Measurements from ENCODE around the gene PHAF1.

PHAF1 gene

DNA sequence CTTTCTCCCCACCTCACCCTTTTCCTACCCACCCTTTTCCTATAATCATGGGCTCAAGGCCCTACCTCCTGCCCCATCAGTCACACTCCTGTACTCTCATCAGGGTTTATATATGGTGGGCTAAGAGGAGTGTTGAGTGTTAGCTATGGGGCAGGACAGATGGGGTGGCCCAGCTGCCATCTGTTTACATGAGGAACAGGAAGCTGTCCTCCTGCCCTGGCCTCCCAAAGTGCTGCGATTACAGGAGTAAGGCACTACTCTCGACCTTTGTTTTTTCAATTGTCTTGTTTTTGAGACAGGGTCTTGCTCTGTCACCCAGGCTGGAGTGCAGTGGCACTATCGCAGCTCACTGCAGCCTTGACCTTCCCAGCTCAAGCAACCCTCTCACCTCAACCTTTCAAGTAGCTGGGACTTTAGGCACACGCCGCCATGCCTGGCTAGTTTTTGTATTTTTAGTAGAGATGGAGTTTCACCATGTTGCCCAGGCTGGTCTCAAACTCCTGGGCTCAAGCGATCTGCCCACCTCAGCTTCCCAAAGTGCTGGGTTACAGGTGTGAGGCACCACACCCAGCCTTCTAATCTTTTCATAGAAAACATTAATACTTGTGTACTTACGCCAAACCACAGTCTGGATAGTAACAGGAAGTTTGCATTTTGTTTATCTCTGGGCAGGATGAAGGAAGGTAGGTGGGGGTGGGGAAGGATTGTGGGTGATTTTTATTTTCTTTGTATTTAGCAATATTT is 48.3 kb downstream of the PHAF1 start:
- no peak overlapping the region for H3K4me3 ChIP-seq (ENCODE audit: low read depth, low read length)
- TF ChIP-seq CTCF (IDR thresholded peaks at IDR 0.05; ENCODE audit: borderline replicate concordance, insufficient read depth, low read depth, low read length) = no peak

DNA sequence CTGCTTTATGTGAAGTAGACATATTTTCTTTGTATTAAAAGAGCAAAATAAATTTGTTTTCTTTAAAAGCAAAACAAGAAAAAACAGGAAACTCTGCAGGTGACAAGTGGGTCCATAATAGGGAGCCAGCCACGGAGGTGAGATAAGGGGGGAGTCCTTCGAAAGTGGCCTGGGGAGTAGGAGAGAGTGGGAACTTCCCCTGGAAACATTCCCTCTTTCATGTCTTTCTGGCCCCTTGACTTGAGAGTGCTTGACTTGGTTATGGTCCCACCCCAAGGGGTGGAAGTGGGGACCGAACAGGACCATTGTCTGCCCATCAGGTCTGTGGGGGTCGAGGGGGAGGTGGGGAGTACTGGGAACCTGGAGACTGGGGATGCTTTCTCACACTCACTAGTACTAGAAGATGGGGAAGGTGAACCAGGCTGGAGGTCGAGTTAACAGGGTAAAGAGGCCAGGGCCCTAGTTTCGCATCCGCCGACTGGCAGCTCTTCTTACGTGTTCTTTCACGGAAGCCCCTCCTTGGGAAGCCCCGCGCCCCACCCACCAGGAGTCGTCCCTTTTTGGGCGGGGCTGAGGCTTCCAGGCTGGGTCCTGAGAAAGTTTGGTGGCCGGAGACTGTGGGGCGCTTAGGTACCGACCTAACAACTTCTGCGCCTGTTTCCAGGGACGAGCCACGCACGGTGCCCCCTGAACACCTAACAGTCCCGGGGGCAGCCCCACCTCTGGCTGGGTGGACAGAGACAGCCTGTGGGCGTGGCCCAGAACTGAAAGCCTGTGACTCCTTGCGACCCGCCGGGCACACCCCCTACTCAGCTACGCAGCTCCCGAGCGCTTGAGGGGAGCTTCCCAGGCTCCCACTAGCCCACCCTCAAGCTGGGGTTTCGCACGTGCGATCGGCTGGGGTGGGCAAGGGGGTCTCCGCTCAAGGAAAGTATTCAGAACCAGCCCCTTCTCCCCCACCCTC is 49.2 kb downstream of the PHAF1 start:
- no peak for TF ChIP-seq CTCF (IDR thresholded peaks at IDR 0.05; ENCODE audit: borderline replicate concordance, insufficient read depth, low read depth, low read length)
- H3K4me3 ChIP-seq (ENCODE audit: low read depth, low read length) = peak overlapping the region; percentile 80

- no peak for TF ChIP-seq CTCF (IDR thresholded peaks at IDR 0.05; ENCODE audit: borderline replicate concordance, insufficient read depth, low read depth, low read length)
- no peak overlapping the region for H3K4me3 ChIP-seq (ENCODE audit: low read depth, low read length)
These were observed 51.9 kb downstream of the PHAF1 start for GRCh38 chr16:67161595-67162058.

DNA sequence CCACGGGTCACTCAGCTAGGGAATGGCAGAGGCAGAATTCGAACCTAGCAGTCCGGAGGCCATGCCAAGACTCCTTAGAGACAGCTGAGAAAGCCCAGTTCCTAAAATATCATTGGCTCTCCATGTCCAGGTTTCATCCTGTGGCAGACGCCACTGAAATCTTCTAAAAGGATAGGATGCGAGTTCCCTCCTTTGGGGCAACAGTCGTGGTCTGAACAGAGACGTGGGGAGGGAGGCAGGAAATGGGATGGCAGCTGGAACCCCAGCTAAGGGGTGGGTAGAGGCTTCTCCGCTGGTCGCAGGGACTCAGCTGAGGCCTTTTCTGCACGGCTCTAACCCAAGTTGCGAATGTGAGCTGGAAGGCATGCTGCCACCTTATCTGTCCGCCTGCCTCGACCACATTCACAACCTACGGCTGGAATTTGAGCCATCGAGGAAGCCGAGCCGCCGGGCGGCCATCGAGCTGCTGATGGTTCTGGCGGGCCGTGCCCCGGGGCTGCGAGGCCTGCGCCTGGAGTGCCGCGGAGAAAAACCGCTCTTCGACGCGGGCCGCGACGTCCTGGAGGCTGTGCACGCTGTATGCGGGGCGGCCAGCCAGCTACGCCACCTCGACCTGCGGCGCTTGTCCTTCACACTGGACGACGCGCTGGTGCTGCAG is 52.9 kb downstream of the PHAF1 start:
- H3K4me3 ChIP-seq (ENCODE audit: low read depth, low read length) = peak overlapping the region; percentile 43
- no peak for TF ChIP-seq CTCF (IDR thresholded peaks at IDR 0.05; ENCODE audit: borderline replicate concordance, insufficient read depth, low read depth, low read length)

DNA sequence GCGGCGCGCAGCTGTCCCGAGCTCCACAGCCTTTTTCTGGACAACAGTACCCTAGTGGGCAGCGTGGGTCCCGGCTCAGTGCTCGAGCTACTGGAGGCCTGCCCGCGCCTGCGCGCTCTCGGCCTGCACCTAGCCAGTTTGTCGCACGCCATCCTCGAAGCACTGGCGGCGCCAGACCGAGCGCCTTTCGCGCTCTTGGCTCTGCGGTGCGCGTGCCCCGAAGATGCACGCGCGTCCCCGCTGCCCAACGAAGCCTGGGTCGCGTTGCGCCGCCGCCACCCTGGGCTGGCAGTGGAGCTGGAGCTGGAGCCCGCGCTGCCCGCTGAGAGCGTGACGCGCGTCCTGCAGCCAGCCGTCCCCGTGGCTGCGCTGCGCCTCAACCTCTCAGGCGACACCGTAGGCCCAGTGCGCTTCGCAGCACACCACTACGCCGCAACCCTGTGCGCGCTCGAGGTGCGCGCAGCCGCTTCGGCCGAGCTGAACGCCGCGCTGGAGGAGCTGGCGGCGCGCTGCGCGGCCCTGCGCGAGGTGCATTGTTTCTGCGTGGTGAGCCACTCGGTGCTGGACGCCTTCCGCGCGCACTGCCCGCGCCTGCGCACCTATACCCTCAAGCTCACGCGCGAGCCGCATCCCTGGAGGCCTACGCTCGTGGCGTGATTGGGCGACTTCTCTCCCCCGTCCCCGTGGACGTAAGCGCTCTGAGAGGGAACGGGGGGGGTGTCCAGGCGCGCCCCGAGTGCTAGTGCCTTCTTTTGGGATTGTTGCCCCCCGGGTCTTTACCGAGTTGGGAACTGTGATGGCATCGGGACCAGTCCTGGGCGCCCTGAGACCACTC is 53.6 kb downstream of the PHAF1 start:
- peak overlapping the region; percentile 43 for H3K4me3 ChIP-seq (ENCODE audit: low read depth, low read length)
- no peak for TF ChIP-seq CTCF (IDR thresholded peaks at IDR 0.05; ENCODE audit: borderline replicate concordance, insufficient read depth, low read depth, low read length)

DNA sequence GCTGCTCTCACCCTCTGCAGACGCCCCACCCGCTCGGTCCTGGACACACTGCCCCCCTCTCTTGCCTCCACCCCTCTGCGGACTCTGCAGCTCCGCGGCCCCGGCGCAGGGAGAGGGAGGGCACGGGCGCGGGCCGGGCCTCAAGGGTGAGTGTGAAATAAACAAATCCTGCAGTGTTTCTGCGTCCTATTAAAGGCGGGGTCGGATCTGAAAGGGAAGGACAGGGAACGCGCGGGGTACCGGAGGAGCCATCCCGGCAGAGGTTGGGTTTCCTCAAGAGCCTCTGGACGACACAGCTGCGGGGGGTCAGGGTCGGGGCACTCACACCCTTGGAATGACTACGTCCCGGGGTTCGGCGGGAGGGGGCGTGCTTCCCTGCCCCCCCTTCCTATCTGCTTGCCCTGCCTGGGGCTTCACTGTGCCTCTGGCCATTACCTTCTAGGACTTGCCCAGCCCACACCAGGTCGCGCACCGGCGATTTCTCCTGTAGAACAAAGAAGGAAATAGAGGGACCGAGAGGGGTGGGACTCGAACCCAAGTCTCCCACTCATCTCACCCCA is 54.3 kb downstream of the PHAF1 start:
- TF ChIP-seq CTCF (IDR thresholded peaks at IDR 0.05; ENCODE audit: borderline replicate concordance, insufficient read depth, low read depth, low read length) = no peak
- no peak overlapping the region for H3K4me3 ChIP-seq (ENCODE audit: low read depth, low read length)

Data from GM12875 (cell line).